GM18498 (cell line): ENCODE data around the gene CORO1A.
"Not testable (repeated sequence)": the region's sequence is repeated elsewhere in the genome, so short reads cannot be mapped to it uniquely, and the experiment has no call there.

ENCODE experiments used
- ATAC-seq: cut with Tn5 transposase; IDR thresholded peaks from one replicate; pipeline ENCODE4 v1.9.1; 2021; ENCODE audit warnings: mild to moderate bottlenecking, moderate library complexity; ENCODE audit not compliant: unreplicated experiment

The CORO1A gene

DNA sequence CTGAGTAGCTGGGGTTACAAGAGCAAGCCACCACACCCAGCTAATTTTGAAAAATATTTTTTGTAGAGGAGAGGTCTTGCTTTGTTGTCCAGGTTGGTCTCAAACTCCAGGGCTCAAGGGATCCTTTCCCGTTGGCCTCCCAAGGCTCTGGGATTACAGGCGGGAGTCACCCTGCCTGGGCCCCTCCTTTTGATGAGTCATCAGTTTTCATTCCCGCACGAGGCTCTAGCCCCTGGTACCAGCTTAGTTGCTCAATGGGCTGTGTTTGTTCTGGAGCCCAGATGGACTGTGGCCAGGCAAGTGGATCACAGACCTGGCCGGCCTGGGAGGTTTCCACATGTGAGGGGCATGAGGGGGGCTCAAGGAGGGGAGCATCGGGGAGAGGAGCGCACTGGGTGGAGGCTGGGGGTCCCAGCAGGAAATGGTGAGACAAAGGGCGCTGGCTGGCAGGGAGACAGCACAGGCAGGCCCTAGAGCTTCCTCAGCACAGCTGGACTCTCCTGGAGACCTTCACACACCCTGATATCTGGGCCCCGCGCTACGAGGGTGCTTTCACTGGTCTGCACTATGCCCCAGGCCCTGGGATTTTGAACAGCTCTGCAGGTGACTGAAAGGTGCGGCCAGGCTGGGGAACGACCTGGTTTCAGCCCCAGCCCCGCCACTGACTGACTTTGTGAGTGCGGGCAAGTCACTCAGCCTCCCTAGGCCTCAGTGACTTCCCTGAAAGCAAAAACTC, 16.4 kb downstream of the CORO1A start:
- not testable (repeated sequence) for ATAC-seq

GRCh38 chr16:30205541-30206236, 22.3 kb downstream of the CORO1A start:
- ATAC-seq: not testable (repeated sequence)

DNA sequence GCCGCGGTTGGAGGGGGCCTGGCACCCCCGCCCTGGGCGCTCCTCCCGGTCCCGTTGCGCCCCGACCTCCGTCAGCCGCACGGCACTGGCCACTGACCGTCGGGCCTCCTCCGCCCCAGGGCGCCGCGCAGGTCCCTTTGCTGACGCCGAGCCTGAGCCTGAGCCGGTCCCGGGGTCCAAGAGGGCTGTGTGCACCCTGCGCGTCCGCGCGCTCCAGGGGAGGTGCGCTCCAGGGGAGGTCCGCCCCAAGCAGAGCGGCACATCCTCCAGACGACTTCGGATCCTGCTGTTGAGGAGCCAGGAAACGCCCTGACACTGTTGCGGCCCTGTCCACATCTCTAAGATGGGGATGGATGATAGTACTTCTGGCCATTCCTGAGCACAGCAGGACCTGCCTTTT, 22.9 kb downstream of the CORO1A start:
- not testable (repeated sequence) for ATAC-seq

GRCh38 chr16:30207063-30207704, 23.8 kb downstream of the CORO1A start:
- not testable (repeated sequence) for ATAC-seq

- not testable (repeated sequence) for ATAC-seq
Observed at GRCh38 chr16:30209032-30209431, 25.6 kb downstream of the CORO1A start.

DNA sequence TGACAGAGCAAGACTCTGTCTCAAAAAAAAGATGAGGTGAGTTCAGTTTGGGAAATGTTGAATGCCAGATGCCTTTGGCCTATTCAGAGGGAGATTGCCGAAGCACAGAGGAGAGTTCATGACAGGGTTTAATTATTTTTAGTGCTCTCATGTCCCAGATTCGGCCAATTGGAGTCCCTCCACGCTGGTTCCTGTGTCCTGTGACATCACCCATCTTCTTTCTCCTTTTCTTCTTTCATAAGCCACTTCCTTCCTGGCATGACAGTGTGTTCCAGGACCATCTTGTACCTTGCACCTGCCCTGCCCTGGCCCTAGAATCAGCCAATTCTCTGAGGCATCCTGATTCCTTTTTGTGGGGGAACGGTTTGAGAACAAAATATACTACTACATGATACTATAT, 28.0 kb downstream of the CORO1A start:
- not testable (repeated sequence) for ATAC-seq

GRCh38 chr16:30217082-30217481, 33.7 kb downstream of the CORO1A start:
- not testable (repeated sequence) for ATAC-seq
